Neutrophil (primary cell): ENCODE data around the gene RIMKLB.

Source experiments
- H3K27ac ChIP-seq: fragments of 200-600 bp; sonication (generic); 2 replicates; pipeline ENCODE4 v1.5.1; 2016; ENCODE audit warnings: mild to moderate bottlenecking, moderate library complexity
- H3K27me3 ChIP-seq: fragments of 200-600 bp; sonication (generic); 2 replicates; pipeline ENCODE4 v1.6.0; 2016; ENCODE audit warnings: mild to moderate bottlenecking
- H3K36me3 ChIP-seq: fragments of 200-600 bp; sonication (generic); 2 replicates; pipeline ENCODE4 v1.5.1; 2017
- H3K4me1 ChIP-seq, 2 experiments: fragments of 200-600 bp in 1 of 2; sonication (generic) in 1 of 2; 1 replicate in 1 of 2; 2 replicates in 1 of 2; pipeline versions ENCODE4 v1.5.1 to v1.6.1; 2013 to 2016; ENCODE audit warnings: low read depth in 1 of 2, low read length in 1 of 2, mild to moderate bottlenecking in 1 of 2, moderate library complexity in 1 of 2; ENCODE audit not compliant: control insufficient read depth in 1 of 2, insufficient read depth in 1 of 2
- H3K4me3 ChIP-seq, 2 experiments: fragments of 200-600 bp in 1 of 2; sonication (generic) in 1 of 2; 1 replicate in 1 of 2; 2 replicates in 1 of 2; pipeline ENCODE4 v1.5.1; 2013 to 2016; ENCODE audit warnings: low read depth in 1 of 2, low read length in 1 of 2, mild to moderate bottlenecking in 1 of 2, moderate library complexity in 1 of 2
- H3K9me3 ChIP-seq: fragments of 200-600 bp; sonication (generic); 2 replicates; pipeline ENCODE4 v1.5.1; 2016
- CTCF ChIP-seq: fragments of 200-600 bp; sonication (generic); IDR thresholded peaks from 2 replicates; pipeline ENCODE4 v1.5.1; 2016; ENCODE audit warnings: antibody characterized with exemption

Gene RIMKLB

GRCh38 chr12:8661751-8662150, 36.0 kb upstream of the RIMKLB start:
- Histone ChIP-seq H3K4me3 (no peak overlapping the region), H3K27ac (no peak overlapping the region), H3K4me1 (no peaks in the 10 kb centered on the region), H3K27me3 (peaks cover 4% of the 10 kb centered on the region), H3K36me3 (no peaks in the 10 kb centered on the region), H3K9me3 (no peaks in the 10 kb centered on the region)
- TF ChIP-seq CTCF, result no peak

GRCh38 chr12:8662593-8662992, 35.2 kb upstream of the RIMKLB start, which contains the start of gene MFAP5:
MFAP5 (minus strand) TSS chr12:8662826; CDS start chr12:8662104, 722 bp downstream.
- no peaks in the 10 kb centered on the region for H3K9me3 ChIP-seq
- H3K27ac ChIP-seq, result no peak within 1 kb of the TSS
- no peaks in the 10 kb centered on the region for H3K36me3 ChIP-seq
- H3K4me1 ChIP-seq, result no peaks in the 10 kb centered on the region
- H3K27me3 ChIP-seq, result peaks cover 4% of the 10 kb centered on the region
- no peak within 1 kb of the TSS for H3K4me3 ChIP-seq
- no peak for TF ChIP-seq CTCF

- H3K36me3 ChIP-seq, result no peaks in the 10 kb centered on the region
These were observed 33.4 kb upstream of the RIMKLB start for GRCh38 chr12:8664228-8664913.

GRCh38 chr12:8665759-8666158, 32.0 kb upstream of the RIMKLB start:
- H3K9me3 ChIP-seq, result no peaks in the 10 kb centered on the region
- no peak for TF ChIP-seq CTCF
- peaks cover 0 to 4% of the 10 kb centered on the region in 2 experiments for H3K4me1 ChIP-seq
- no peak overlapping the region for H3K4me3 ChIP-seq
- peaks cover 4% of the 10 kb centered on the region for H3K27me3 ChIP-seq
- no peak overlapping the region for H3K27ac ChIP-seq
- no peaks in the 10 kb centered on the region for H3K36me3 ChIP-seq

More at GRCh38 chr12:8664228-8664913, 33.4 kb upstream of the RIMKLB start:
- Histone ChIP-seq H3K27me3 (peaks cover 4% of the 10 kb centered on the region), H3K4me3 (no peak overlapping the region), H3K4me1 (peaks cover 0 to 4% of the 10 kb centered on the region in 2 experiments), H3K9me3 (no peaks in the 10 kb centered on the region), H3K27ac (no peak overlapping the region)
- no peak for TF ChIP-seq CTCF

- H3K4me3 ChIP-seq, result no peak overlapping the region
- H3K27me3 ChIP-seq, result peaks cover 4% of the 10 kb centered on the region
- H3K9me3 ChIP-seq, result no peaks in the 10 kb centered on the region
- TF ChIP-seq CTCF, result no peak
- peaks cover 0 to 4% of the 10 kb centered on the region in 2 experiments for H3K4me1 ChIP-seq
- no peaks in the 10 kb centered on the region for H3K36me3 ChIP-seq
- no peak overlapping the region for H3K27ac ChIP-seq
These were observed 30.5 kb upstream of the RIMKLB start for GRCh38 chr12:8667270-8667669.
